H7 (cell line): Measurements from ENCODE around the gene SPSB1. TPM values are rescaled to one million over a fixed set of nuclear protein-coding genes. Genes with fewer than 3 reads are reported as not detected.

ENCODE experiments used
- DNase-seq: peaks from one replicate; pipeline ENCODE4 v3.0.0; 2012
- H3K27me3 ChIP-seq: 2 replicates; pipeline ENCODE4 v1.6.0; 2011; ENCODE audit warnings: mild to moderate bottlenecking, low read length; ENCODE audit not compliant: control insufficient read depth, insufficient read depth
- H3K36me3 ChIP-seq: replicated peaks from 2 replicates; pipeline ENCODE4 v1.5.1; 2011; ENCODE audit warnings: low read length; ENCODE audit not compliant: control insufficient read depth, insufficient read depth
- H3K4me3 ChIP-seq: 2 replicates; pipeline ENCODE4 v1.5.1; 2011; ENCODE audit warnings: low read depth, mild to moderate bottlenecking, control low read depth, low read length, moderate library complexity; ENCODE audit not compliant: insufficient read depth
- total RNA-seq: library from RNA; depleted of rRNA; stranded (reverse); fragments of >200 nt; shearing (Covaris generic); gene quantifications from 2 replicates; pipeline ENCODE4 v1.2.3, GENCODE V29; 2014

SPSB1 gene
- total RNA-seq, 1 experiment from 2014 or later, result 4.2 TPM

DNA sequence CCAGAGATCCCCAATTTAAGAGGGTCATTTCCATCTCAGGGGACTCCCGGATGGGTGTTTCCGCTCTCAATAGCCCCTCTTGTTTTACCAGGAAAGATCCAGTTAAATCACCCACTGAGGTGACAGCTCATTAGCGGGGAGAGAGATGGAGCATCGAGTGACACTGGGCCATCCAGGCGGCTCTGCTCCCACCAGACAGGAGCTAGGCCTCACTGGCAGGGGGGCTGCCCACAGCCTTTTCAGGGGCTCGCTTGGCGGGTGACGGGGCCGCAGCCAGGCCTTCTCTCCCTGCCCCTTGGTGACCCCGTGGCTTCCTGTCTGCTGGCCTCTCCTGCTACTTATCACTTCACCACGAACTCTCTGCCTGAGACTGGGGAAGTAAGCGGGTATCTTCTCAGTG is 26.7 kb upstream of the SPSB1 start:
- Histone ChIP-seq H3K27me3 (no peaks in the 10 kb centered on the region), H3K4me3 (no peak overlapping the region), H3K36me3 (no peaks in the 10 kb centered on the region)
- no peak for DNase-seq

DNA sequence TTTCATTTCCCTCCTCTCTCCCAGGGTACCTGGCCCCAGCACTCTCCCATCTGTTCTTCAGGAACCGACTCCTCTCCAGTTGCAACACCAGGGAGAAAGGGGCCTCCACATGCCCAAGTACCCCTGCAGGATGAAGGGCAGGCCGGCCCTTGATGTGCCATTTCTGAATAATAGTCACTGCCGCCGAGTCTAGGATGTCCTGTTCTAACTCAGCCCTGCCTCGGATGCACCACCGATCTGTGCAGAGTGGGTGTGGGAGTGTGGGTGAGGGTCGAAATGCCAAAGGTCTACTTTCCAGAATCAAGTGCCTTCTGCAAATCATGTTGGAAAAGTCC is 25.4 kb upstream of the SPSB1 start:
- H3K36me3 ChIP-seq, result no peaks in the 10 kb centered on the region
- no peak overlapping the region for H3K4me3 ChIP-seq
- no peak for DNase-seq
- no peaks in the 10 kb centered on the region for H3K27me3 ChIP-seq

DNA sequence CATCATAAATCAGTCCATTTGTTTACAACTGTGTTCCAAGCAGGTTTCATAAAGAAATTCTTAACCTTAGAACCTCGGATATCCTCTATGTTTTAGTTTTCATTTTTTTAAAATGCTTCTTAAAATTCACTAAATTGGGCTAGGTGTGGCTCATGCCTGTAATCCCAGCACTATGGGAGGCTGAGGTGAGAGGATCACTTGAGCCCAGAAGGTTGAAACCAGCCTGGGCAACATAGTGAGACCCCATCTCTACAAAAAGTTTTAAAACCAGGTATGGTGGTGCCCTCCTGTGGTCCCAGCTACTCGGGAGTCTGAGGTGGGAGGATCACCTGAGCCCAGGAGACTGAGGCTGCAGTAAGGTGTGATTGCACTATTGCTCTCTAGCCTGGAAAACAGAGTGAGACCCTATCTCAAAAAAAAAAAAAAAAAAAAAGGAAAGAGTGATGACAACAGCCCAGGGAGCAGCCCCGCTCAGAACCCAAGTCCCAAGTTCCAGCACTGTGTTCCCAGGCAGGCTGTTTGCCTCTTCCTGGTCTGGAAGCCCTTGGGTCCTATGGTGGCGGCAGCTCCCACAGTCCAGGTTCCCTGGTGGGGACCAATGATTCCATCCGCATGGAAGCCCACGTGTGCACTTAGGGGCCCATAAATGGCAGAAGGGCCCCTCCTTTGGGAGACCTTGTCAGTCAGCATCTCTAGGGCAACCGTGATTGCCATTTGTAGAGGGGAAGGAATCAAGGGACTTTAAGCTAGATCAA is 24.7 kb upstream of the SPSB1 start:
- H3K36me3 ChIP-seq, result no peaks in the 10 kb centered on the region
- DNase-seq, result no peak
- H3K4me3 ChIP-seq, result no peak overlapping the region
- H3K27me3 ChIP-seq, result no peaks in the 10 kb centered on the region

DNA sequence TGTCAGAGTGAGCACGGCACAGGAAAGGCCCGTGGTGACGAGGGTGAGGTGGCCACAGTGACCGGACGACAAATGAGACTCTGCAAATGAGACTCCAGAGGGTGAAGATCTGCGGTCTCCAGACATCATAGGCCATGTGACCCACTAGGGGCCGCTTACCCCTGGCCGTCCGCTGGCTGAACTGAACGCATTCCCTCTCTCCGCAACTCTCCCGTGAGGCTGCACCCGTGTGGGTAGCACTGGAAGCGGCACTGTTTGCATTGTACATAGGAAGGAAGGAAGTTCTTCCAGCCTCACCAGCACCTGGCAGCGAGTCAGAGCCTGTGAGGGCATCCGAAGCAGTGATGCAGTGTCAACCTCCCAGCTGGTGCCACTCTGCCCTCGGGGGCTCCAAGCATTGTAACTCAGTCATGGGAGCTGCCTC is 23.6 kb upstream of the SPSB1 start:
- Histone ChIP-seq H3K27me3 (no peaks in the 10 kb centered on the region), H3K36me3 (no peaks in the 10 kb centered on the region), H3K4me3 (no peak overlapping the region)
- no peak for DNase-seq

DNA sequence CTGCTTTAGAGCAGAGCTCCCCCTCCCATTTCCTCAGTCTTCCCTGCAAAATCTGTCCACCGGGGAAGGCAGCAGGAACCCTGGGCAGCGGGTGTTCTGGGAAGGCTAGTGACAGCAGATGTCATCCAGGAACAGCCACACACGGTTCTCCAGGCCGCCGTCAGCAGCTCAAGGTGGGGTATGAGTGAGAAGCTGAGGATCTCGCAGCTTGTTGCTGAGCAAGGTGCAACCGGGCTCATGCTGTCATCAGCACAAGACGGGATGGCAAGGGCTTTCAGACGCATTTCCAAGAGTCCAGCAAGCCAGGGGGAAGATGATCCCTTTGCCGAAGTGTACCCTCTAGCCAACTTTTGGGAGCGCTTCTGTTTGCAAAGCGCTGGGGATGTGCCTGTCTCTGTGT is 23.0 kb upstream of the SPSB1 start:
- DNase-seq, result no peak
- Histone ChIP-seq H3K36me3 (no peaks in the 10 kb centered on the region), H3K4me3 (no peak overlapping the region), H3K27me3 (no peaks in the 10 kb centered on the region)

DNA sequence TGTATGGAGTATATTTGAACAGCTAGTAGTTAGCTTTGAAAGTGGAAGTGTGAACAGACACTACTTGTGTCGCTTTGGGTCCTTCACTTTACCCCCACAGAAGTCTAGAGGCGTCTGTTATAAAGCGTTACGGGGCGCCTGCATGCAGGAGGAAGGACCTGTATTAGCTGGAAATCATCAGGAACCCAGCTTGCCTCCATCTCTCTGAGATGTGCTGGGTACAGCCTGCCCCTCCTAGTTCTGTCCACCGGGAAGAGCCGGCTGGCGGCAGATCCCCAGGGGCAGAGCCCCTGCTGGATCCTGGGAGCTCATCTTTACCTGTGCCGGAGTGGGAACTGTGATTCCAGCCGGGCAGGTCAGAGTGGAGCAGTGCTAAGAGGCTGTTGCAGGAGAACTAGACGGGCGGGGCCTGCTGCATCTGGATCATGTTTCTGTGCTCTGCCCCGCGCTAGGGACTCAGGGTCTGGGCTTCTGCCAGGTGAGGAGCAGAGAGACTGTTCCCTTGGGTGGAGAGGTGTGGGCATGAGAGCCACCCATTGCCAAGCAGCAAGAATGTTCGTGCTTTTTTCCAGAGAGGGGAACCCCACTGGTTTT is 22.3 kb upstream of the SPSB1 start:
- DNase-seq, result peak; percentile 73
- H3K4me3 ChIP-seq, result no peak overlapping the region
- no peaks in the 10 kb centered on the region for H3K27me3 ChIP-seq
- no peaks in the 10 kb centered on the region for H3K36me3 ChIP-seq

DNA sequence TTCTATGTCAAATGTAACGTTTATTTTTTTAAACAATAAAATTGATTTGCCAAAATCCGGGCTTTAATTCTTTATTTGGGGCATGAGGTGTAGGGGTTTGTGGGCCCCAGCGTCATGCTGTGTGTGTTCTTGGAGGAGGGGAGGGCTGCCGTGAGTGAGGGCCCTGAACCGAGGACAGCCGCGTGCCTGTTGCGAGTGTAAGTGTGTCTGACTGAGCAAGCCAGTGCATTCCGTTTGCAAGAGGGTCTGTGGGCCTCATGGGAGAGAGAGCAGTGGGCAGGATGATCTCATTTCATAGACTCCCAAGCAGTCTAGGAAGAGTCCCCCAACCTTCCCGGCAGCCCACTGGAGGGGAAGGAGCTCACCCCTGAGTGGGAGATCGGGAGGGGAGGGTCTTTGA is 21.4 kb upstream of the SPSB1 start:
- no peaks in the 10 kb centered on the region for H3K36me3 ChIP-seq
- no peaks in the 10 kb centered on the region for H3K27me3 ChIP-seq
- no peak for DNase-seq
- H3K4me3 ChIP-seq, result no peak overlapping the region

DNA sequence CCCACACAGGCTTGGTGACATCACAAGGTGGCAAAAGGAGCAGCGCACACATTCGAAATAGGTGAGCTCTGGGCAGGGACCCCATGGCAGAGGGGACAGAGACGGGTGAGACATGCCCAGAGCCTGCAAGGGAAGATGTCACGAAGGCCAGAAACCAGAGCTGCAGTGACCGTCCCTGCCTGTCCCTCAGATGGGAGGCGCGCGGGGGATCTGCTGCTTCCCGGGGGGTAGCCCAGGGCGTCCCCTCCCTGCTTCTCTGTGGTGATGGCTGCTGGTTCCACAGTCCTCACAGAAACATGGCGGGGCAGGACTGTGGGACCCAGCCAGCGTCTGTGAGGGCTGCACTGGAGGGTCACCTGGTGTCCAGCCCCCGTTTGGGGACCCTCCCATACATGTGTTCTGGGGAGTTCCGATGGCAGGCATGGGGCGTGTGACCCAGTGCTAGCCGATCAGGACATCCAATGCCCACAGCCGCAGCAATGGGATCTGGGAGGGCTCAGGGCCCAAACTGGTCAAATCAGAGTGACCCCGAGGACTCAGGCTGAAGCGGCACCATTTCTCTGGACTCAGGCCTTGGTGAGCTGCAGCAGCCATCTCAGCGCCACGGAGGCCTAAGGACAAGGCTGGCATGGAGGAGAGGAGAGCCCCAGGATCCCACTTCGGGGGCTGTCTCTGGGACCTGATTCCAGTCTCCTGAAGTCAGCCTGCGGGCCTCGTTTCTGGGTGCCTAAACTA is 20.7 kb upstream of the SPSB1 start:
- Histone ChIP-seq H3K4me3 (no peak overlapping the region), H3K36me3 (no peaks in the 10 kb centered on the region), H3K27me3 (no peaks in the 10 kb centered on the region)
- DNase-seq, result no peak

DNA sequence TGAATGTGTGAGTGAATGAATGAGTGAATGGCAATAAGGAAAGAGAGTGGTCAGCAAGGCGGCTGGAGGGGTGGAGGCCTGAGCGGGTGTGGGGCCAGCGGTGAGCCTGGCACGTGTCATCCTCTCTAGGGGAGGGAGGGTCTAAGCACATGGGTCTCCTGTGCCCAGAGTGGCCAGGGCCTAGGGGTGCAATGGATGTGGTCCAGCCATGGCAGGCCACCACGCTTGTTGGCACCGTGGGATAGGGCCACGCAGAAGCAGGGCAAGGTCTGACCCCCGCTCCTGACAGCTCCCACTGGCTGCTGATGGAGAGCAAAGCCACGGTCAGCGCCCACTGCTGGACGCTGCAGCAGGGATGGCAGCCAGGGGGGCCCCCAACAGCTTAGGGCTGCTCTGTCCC is 19.5 kb upstream of the SPSB1 start:
- H3K27me3 ChIP-seq, result no peaks in the 10 kb centered on the region
- DNase-seq, result no peak
- H3K36me3 ChIP-seq, result no peaks in the 10 kb centered on the region
- no peak overlapping the region for H3K4me3 ChIP-seq

DNA sequence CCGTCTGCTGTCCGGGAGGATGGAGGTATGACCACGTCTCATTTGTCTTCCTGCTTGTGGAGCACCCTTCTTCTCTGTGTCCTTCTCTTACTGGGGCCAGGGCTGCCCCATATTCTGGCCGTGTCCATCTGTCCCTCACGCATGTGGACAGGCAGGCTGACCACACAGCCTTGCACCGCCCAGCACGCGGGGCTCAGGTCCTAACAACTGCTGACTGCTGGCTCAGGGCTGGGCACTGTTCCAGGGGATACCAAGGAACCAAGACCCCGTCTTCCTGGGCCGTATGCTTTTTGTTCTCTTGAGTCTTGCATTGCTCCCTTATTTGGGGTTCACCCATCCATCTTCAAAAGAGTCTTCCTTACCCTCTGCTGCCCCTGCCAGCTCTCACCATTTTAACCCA is 17.5 kb upstream of the SPSB1 start:
- no peaks in the 10 kb centered on the region; the same call in 1 of the 2 replicates for H3K27me3 ChIP-seq
- no peak for DNase-seq
- no peak overlapping the region for H3K4me3 ChIP-seq
- no peaks in the 10 kb centered on the region for H3K36me3 ChIP-seq

DNA sequence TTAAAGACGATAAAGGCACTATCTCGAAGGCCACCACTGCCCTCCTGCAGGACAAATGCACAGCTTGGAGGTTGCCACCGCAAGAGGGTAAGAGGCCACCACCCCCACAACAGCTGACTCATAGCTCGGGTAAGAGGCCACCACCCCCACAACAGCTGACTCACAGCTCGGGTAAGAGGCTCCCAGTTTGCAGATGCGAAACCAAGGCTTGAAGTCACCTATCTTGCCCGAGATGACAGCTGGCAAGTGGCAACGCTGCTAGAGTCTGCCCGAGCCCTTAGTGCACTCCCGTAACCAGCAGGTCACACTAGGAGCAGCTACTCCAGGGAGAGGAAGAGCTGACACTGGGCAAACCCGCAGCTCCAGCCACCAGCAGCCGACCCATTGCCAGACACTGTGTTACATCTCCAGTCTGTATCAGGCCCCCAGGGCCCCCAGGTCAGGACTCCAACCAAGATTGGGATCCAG is 17.1 kb upstream of the SPSB1 start:
- DNase-seq, result no peak
- H3K27me3 ChIP-seq, result peaks cover under 1% of the 10 kb centered on the region; the same call in 1 of the 2 replicates
- H3K36me3 ChIP-seq, result no peaks in the 10 kb centered on the region
- H3K4me3 ChIP-seq, result no peak overlapping the region

DNA sequence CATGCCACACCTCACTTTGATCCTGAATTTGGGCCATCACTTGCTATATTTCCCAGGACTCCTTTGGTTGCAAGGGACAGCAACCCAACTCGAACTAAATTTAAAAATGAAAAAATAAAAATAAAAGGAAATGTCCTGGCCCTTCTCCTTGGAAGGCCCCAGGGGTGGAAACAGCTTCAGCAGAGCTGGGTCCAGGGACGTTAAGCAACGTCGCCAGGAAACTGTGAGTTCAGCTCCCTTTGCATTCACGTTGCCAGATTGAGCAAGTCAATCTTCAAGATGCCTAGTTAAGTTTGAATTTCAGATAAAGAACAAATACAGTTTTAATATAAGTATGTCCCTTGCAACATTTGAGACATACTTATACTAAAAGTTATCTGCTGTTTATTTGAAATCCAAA is 14.6 kb upstream of the SPSB1 start:
- no peak for DNase-seq
- no peaks in the 10 kb centered on the region for H3K36me3 ChIP-seq
- no peak overlapping the region for H3K4me3 ChIP-seq
- peaks cover 4% of the 10 kb centered on the region for H3K27me3 ChIP-seq

DNA sequence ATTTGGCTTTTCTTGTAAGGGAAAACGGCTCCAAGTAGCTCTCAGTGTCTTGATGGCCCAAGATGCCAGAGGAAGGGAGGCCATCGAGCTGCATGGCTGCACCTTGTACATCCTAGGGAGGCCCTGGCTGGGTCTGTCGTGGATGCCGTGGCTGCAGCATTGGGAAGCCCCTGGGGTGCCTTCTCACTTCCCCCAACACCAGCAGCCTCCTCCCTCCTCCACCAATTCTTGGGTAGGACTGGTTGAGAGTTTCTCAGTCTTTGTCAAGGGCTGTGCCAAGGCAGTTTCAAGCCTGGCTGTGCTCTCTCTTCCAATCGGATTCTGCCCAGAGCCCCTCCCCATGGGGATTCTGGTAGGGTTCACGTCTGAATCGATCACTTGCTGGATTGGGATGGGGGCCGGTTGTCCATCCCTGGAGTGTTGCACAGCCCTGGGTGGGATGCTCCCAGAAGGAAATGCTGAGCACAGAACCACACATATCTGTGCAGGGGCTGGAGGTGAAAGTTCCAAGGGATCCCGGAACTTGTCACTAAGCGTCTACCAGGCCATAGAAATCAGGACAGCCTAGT is 14.0 kb upstream of the SPSB1 start:
- no peaks in the 10 kb centered on the region for H3K36me3 ChIP-seq
- H3K4me3 ChIP-seq, result no peak overlapping the region
- no peak for DNase-seq
- H3K27me3 ChIP-seq, result peaks cover 4% of the 10 kb centered on the region

DNA sequence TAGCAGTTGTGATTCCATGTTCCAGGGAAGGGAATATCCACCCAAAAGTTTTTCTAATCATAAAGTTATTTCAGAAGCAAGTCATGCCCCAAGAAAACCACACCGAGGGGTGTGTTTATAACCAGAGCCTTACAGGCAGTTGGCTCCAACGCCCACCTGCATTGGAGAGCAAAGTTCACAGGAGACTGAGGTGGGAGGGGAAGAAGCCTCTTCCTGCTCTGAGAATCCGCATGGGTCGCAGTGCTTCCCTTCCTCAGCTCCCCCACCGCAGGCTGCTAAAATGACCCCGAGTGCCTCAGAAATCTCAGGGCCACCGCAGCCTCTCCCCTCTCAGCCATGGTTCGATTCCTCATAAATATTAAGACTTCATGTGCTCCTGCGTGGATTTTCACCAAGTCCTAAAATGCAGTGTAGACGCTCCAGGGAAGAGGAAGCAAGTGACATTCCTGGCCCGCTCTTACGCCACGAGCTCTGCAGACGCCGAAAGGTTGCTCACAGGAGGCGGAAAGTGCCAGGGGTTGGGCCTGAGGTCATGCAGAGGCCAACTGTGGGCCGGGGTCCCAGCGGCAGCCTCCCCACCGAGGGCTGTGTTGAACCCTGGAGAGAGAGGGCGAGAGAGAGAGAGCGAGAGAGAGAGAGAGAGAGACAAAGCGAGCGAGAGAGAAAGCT is 13.4 kb upstream of the SPSB1 start:
- Histone ChIP-seq H3K36me3 (no peaks in the 10 kb centered on the region), H3K27me3 (peaks cover 4% of the 10 kb centered on the region), H3K4me3 (no peak overlapping the region)
- no peak for DNase-seq
